Lung (tissue), 12 donors: ENCODE data around the gene TBCB. TPM values are rescaled to one million over a fixed set of nuclear protein-coding genes. Genes with fewer than 3 reads are reported as not detected.

Source experiments
- ATAC-seq: fragments of 200-7000 bp; cut with Tn5 transposase; one replicate; pipeline ENCODE4 v1.9.1; 2020; ENCODE audit warnings: moderate number of reproducible peaks; ENCODE audit not compliant: insufficient read depth, low FRiP score
- DNase-seq, 3 donors: peaks; one replicate each; pipeline ENCODE4 v3.0.0-alpha.2; 2013 to 2017
- H3K27ac ChIP-seq, 2 donors: one replicate each; pipeline ENCODE4 v1.5.1; 2013; ENCODE audit warnings: mild to moderate bottlenecking in 2 of 2, moderate library complexity in 2 of 2, control low read depth in 1 of 2, inconsistent platforms in 1 of 2, low read depth in 1 of 2, low read length in 1 of 2
- H3K27me3 ChIP-seq, 3 donors: one replicate each; pipeline ENCODE4 v1.5.1; 2013; ENCODE audit warnings: low read length in 2 of 3; ENCODE audit not compliant: control insufficient read depth in 3 of 3, insufficient read depth in 3 of 3
- H3K36me3 ChIP-seq, 4 donors: one replicate each; pipeline ENCODE4 v1.5.1; 2013; ENCODE audit warnings: low read length in 4 of 4, mild to moderate bottlenecking in 1 of 4, moderate library complexity in 1 of 4; ENCODE audit not compliant: control insufficient read depth in 4 of 4, insufficient read depth in 4 of 4
- H3K4me1 ChIP-seq, 5 donors: one replicate each; pipeline ENCODE4 v1.5.1; 2013; ENCODE audit warnings: low read length in 5 of 5, mild to moderate bottlenecking in 2 of 5, moderate library complexity in 1 of 5; ENCODE audit not compliant: control insufficient read depth in 5 of 5, insufficient read depth in 5 of 5
- H3K4me3 ChIP-seq: one replicate; pipeline ENCODE4 v1.5.1; 2013; ENCODE audit warnings: mild to moderate bottlenecking, control low read depth, moderate library complexity
- H3K9ac ChIP-seq, 2 donors: one replicate each; pipeline ENCODE4 v1.5.1; 2013; ENCODE audit warnings: low read length in 2 of 2, control low read depth in 1 of 2; ENCODE audit not compliant: insufficient read depth in 1 of 2
- H3K9me3 ChIP-seq, 4 donors: one replicate each; pipeline ENCODE4 v1.5.1; 2013; ENCODE audit warnings: low read length in 3 of 4, mild to moderate bottlenecking in 1 of 4, moderate library complexity in 1 of 4; ENCODE audit not compliant: control insufficient read depth in 4 of 4, insufficient read depth in 3 of 4
- WGBS, 2 donors: extraction: QIAGEN DNeasy Blood & Tissue Kit; methylation state at CpG; one replicate each; pipeline ENCODE4 v1.1.7; 2013; 5-methylcytosine and 5-hydroxymethylcytosine counted together
- polyA plus RNA-seq, 2 donors: library from polyadenylated mRNA; stranded (reverse); fragments of 200-250 nt; gene quantifications; one replicate each; pipeline ENCODE4 v1.2.1, GENCODE V29; 2013
- total RNA-seq, 2 donors: library from RNA; depleted of rRNA in 1 of 2; stranded (reverse); fragments of >200 nt in 1 of 2; gene quantifications; one replicate each; pipeline ENCODE4 v1.2.1, GENCODE V29; 2014 to 2021
- TF ChIP-seq, protein P1 (sequence below): IDR thresholded peaks from 2 replicates; pipeline ENCODE4 v1.5.1; 2012; ENCODE audit warnings: mild to moderate bottlenecking; ENCODE audit errors: control extremely low read depth, extremely low read depth
- donor health status: control.
- donor health status: control.
- donor health status: Bipolar disorder and iron deficiency.
- donor health status: healthy.
- donor health status: DM: yes; HTN: yes; CAD: no.

The TBCB gene
- total and polyA plus RNA-seq, 4 donors = 63.1 to 213 (median 150) TPM

DNA sequence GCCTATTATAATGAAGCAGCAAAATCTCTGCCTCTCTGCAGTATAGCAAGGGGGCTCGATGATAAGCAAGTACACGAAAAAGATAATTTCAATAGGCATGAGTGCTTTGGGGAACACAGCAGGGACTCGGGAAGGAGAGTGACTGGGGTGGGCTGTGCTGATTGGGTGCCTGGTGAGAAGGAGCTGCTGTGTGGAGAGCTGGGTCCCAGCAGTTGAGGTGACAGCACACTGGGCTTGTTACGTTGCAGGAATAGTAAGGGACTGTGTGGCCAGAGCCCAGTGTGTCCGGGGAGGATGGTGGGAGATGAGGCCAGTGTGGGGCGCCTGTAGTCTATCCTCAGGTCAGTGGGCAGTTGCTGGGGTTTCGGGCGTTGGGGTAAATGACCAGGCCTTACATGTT lies 43.2 kb upstream of the TBCB start:
- H3K27ac ChIP-seq = no peak overlapping the region
- H3K36me3 ChIP-seq = peaks cover 0 to 6% (median 2%) of the 10 kb centered on the region in 4 donors
- ATAC-seq (no peak), DNase-seq (no peak)
- H3K9me3 ChIP-seq = peaks cover 0 to 2% (median 0%) of the 10 kb centered on the region in 4 donors
- no peak overlapping the region for H3K9ac ChIP-seq
- TF ChIP-seq, protein P1, sequence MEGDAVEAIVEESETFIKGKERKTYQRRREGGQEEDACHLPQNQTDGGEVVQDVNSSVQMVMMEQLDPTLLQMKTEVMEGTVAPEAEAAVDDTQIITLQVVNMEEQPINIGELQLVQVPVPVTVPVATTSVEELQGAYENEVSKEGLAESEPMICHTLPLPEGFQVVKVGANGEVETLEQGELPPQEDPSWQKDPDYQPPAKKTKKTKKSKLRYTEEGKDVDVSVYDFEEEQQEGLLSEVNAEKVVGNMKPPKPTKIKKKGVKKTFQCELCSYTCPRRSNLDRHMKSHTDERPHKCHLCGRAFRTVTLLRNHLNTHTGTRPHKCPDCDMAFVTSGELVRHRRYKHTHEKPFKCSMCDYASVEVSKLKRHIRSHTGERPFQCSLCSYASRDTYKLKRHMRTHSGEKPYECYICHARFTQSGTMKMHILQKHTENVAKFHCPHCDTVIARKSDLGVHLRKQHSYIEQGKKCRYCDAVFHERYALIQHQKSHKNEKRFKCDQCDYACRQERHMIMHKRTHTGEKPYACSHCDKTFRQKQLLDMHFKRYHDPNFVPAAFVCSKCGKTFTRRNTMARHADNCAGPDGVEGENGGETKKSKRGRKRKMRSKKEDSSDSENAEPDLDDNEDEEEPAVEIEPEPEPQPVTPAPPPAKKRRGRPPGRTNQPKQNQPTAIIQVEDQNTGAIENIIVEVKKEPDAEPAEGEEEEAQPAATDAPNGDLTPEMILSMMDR = no peak
- no peak overlapping the region for H3K4me3 ChIP-seq
- H3K4me1 ChIP-seq = peaks cover 0 to 1% (median 0%) of the 10 kb centered on the region in 5 donors
- H3K27me3 ChIP-seq = no peaks in the 10 kb centered on the region
- WGBS, 2 donors = 90 to 91% methylated on average over 8 of the region's 8 CpGs

DNA sequence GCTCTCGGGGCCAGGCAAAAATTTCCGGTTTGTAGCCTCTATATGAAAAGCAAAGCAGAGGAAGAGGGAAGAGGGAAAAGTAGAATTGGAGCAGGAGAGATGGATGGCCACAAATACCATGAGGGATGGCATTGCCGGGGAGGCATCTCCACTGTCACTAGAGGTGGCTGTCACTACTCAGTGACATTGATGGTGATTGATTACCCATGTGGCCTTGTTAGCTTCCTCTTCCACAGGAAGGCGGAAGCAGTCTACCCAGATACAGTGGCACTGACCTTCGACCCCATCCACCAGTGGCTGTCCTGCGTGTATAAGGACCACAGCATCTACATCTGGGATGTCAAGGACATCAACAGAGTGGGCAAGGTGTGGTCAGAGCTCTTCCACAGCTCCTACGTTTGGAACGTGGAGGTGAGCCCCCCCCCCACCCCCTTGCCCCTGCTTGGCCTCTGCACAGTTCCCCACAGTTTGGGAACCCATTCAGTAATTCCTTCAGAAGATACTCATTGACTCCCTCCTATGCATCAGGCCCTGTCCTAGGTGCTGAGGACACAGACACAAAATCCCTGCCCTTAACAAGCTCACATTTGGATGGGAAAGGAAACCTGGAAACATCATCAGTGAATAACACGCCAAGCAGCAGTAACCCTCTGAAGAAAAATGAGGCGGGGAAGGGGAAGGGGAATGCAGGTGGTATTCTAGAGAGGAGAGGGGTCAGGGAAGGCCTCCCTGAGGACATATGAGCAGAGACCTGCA lies 42.0 kb upstream of the TBCB start:
- H3K27ac ChIP-seq = no peak overlapping the region
- 83 to 89% methylated on average over 10 of the region's 10 CpGs for whole genome bisulfite sequencing, 2 donors
- H3K4me3 ChIP-seq = no peak overlapping the region
- no peak overlapping the region for H3K9ac ChIP-seq
- H3K9me3 ChIP-seq = no peaks in the 10 kb centered on the region
- H3K4me1 ChIP-seq = no peaks in the 10 kb centered on the region
- TF ChIP-seq, protein P1 = no peak
- ATAC-seq (no peak), DNase-seq (no peak)
- H3K27me3 ChIP-seq = no peaks in the 10 kb centered on the region
- H3K36me3 ChIP-seq = peaks cover 0 to 6% (median 1%) of the 10 kb centered on the region in 4 donors

DNA sequence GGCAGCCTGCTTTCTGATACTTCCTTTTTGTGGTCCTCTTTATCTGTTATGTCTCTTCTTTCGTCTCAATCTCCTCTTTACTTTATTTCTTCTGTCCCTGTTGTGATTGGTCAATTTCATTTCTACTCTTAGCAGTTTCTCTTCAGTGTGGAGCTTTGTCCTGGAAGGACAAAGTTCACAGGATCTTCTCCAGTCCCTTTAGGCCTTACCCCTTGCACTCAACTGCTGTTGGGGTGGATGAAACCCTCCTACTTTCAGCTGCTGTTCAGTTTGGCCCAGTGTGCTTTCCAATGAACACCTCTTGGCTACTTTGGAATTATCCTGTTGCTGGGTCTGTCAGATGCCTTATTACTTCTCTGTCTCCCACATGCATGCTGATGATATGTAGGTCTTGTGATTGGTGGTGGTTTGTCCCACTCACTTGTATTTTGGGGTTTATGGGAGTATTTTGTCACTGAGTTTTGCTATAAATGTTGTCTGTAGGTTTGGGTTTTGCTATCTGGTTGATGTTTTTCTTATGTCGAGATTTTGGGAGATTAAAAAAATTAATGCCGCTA lies 35.8 kb upstream of the TBCB start:
- no peak overlapping the region for H3K27ac ChIP-seq
- H3K4me1 ChIP-seq = no peaks in the 10 kb centered on the region
- WGBS, 2 donors = 93 to 99% methylated on average over 3 of the region's 3 CpGs
- DNase-seq = no peak
- H3K36me3 ChIP-seq = peaks cover 0 to 6% (median 3%) of the 10 kb centered on the region in 4 donors
- no peak for ATAC-seq
- no peak overlapping the region for H3K4me3 ChIP-seq
- TF ChIP-seq, protein P1 = no peak
- H3K9me3 ChIP-seq = peaks cover 0 to 2% (median 0%) of the 10 kb centered on the region in 4 donors
- H3K9ac ChIP-seq = no peak overlapping the region
- no peaks in the 10 kb centered on the region for H3K27me3 ChIP-seq
